NCI-H1417 treated with DMSO at 0.1 percent for 48 hours (cell line): ENCODE data around the gene KLF1.
"Not testable (repeated sequence)": the region's sequence is repeated elsewhere in the genome, so short reads cannot be mapped to it uniquely, and the experiment has no call there.

ENCODE experiments used
- DNase-seq: peaks from one replicate; lab custom pipeline; 2025; lab: John Stamatoyannopoulos, UW

The KLF1 gene

DNA sequence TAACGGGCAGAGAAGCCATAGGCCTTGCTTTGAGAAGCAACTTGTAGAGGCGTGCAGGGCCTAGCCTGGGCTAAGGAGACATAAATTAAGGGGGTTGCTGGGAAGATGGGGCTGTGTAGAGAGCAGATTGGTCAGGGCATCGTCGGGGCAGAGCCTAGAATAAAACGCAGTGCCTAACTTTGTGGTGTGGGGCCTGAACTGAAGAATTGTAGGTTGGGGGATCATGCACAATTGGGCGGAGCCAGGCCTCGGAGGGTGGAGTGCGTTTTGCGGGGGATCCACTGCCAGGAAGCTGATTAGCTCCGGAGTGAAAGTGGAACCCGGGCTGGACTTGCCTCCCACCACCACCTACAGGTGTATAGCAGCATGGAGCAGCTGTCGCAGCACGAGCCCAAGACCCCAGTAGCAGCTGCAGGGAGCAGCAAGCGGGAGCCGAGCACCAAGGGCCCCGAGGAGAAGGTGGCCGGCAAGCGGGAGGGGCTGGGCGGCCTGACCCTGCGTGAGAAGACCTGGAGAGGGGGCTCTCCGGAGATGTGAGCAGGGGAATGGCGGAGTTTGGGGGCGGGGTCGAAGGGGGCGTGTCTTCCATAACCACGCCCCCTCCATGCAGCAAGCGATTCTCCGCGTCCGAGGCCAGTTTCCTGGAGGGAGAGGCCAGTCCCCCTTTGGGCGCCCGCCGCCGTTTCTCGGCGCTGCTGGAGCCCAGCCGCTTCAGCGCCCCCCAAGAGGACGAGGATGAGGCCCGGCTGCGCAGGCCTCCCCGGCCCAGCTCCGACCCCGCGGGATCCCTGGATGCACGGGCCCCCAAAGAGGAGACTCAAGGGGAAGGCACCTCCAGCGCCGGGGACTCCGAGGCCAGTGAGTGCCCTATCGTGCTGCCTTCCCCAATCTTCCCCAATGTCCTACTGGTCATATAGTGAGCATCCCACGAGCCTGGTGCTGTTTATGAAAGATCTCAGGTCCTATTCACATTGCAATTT is 19.6 kb downstream of the KLF1 start:
- DNase-seq = no peak

DNA sequence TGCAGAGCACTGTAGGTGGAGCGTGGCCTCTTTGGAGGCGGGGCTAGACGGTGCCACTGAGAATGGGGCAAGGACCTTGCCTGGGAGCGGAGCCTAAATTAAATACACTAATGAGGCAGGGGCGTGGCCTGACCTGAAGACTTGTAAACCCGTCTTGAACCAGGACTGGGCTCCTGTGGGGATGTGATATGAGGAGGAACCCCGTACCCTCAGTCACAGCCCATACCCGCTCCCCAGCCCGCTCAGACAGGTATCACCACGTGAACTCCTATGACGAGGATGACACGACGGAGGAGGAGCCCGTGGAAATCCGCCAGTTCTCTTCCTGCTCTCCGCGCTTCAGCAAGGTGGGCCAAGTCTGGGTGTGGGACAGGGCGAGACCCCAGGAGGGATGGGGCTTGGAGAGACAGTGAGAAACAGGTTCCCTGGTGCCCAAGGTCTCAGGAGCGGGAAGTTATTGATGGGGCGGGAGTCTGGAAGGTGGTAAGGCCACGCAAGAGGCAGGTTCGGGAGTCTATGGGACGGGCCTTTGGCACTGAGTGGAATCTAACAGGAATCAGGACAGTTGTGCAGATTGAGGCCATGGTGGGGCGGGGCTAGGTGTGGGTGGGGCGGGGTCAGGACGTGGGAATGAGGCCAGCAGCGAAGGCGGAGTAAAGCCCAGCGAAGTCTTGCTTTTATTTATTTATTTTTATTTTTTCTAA is 20.4 kb downstream of the KLF1 start:
- no peak for DNase-seq

GRCh38 chr19:12865746-12866415 is 21.1 kb downstream of the KLF1 start:
- no peak for DNase-seq

GRCh38 chr19:12864721-12865715 is 22.0 kb downstream of the KLF1 start:
- DNase-seq = no peak

GRCh38 chr19:12864143-12864542 is 22.9 kb downstream of the KLF1 start:
- DNase-seq = no peak

- DNase-seq = no peak
Observed at GRCh38 chr19:12859546-12859945, 27.5 kb downstream of the KLF1 start.

GRCh38 chr19:12858041-12858928 is 28.7 kb downstream of the KLF1 start:
- no peak for DNase-seq

GRCh38 chr19:12856653-12857052 is 30.3 kb downstream of the KLF1 start:
- no peak for DNase-seq

GRCh38 chr19:12847159-12848139 is 39.6 kb downstream of the KLF1 start:
- DNase-seq = no peak

- DNase-seq = not testable (repeated sequence)
Observed at GRCh38 chr19:12846613-12847012, 40.4 kb downstream of the KLF1 start.

- no peak for DNase-seq
Observed at GRCh38 chr19:12843999-12844732, 42.8 kb downstream of the KLF1 start.

GRCh38 chr19:12843328-12843727 is 43.7 kb downstream of the KLF1 start:
- no peak for DNase-seq

- no peak for DNase-seq
Observed at GRCh38 chr19:12842511-12842910, 44.5 kb downstream of the KLF1 start.

- peak; percentile 83 for DNase-seq
Observed at GRCh38 chr19:12841094-12841493, 45.9 kb downstream of the KLF1 start.

DNA sequence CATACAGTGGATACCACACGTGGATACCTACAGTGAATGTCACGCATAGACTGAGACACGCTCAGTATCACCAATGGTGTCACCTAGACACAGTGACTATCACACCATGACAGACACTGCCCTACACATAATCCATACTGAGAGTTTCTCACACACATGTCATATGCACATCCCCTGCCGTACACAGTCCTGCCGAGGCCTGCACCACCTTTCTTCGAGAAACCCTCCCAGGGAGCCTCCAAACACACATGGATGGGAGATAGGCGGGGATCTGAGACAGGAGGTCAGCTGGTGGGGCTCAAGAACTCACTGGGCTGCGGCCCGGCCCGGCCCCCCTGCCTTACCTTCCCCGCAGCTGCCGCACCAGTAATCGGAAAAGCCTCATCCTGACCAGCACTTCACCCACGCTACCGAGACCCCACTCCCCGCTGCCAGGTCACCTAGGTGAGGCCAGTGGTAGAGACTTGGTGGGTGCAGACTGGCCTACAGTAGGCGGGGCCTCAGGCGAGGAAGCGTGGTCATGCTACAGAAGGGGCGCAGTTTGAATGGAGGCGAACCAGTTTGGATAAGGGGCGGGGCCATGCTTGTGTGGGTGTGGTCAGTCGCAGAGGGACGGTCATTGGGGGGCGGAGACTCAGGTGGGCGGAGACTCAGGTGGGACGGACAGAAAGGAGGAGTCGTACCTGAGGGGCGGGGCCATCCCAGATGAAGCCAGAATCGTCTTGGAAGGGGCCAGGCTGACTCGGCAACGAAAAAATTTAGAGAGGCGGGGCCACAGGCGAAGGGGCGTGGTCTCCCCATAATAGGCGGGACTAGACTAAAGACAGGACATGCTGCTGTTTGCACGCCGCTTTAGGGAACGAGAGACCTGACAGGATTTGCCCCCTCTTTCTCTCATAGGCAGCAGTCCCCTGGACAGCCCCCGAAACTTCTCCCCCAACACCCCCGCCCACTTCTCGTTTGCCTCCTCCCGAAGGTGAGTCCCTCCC is 46.6 kb downstream of the KLF1 start:
- peak; percentile 59 for DNase-seq

DNA sequence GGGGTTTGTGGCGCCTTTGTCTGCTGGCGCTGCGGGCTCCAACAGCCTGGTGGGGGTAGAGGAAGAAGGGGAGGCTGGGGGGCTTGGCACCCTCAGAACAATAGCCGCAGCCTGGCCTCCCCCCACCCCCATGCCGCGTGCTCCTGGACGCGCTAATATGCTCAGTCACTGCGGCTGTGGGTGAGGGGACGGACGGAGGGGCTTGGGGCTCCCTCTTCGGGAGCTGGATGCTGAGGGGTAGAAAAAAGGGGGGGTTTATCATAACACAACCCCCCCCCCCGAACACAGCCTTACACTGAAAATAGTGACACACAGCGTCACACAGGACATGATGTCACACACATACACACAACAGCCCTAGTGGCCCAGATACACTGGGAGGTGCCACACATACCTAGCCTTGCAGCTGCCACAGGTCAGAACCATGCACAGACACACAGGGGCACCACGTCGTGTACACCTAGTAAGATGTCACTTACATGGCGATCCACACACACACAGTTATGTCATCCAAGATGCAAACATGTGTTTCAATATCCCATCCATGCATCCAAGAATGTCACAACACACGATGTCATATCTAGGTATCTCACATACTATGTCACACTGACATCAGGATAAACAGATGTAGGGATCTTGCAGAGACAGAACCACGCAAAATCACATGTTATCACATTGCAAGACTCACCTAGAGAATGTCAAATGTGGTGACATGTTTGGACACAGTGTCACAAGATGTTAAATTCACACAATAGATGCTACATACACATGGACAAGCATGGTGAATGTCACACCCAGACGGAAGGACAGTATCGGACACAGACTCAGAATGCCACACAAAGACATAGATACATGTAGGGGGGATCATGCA is 47.9 kb downstream of the KLF1 start:
- DNase-seq = no peak
